IPS-15b (cell line): ENCODE results near the gene TCFL5.

ENCODE experiments used
- H3K27me3 ChIP-seq: one replicate; pipeline ENCODE4 v1.6.1; 2013; ENCODE audit warnings: low read length; ENCODE audit not compliant: control insufficient read depth, insufficient read depth
- H3K36me3 ChIP-seq: one replicate; pipeline ENCODE4 v1.6.1; 2013; ENCODE audit warnings: low read length; ENCODE audit not compliant: control insufficient read depth, insufficient read depth
- H3K4me1 ChIP-seq: one replicate; pipeline ENCODE4 v1.6.1; 2013; ENCODE audit warnings: mild to moderate bottlenecking, low read length; ENCODE audit not compliant: control insufficient read depth, insufficient read depth
- H3K4me3 ChIP-seq: one replicate; pipeline ENCODE4 v1.5.1; 2013; ENCODE audit warnings: low read depth, low read length
- H3K9ac ChIP-seq: one replicate; pipeline ENCODE4 v1.6.1; 2013; ENCODE audit warnings: low read depth, mild to moderate bottlenecking, low read length
- H3K9me3 ChIP-seq: one replicate; pipeline ENCODE4 v1.6.1; 2013; ENCODE audit warnings: mild to moderate bottlenecking, low read length; ENCODE audit not compliant: control insufficient read depth, insufficient read depth

The TCFL5 gene

DNA sequence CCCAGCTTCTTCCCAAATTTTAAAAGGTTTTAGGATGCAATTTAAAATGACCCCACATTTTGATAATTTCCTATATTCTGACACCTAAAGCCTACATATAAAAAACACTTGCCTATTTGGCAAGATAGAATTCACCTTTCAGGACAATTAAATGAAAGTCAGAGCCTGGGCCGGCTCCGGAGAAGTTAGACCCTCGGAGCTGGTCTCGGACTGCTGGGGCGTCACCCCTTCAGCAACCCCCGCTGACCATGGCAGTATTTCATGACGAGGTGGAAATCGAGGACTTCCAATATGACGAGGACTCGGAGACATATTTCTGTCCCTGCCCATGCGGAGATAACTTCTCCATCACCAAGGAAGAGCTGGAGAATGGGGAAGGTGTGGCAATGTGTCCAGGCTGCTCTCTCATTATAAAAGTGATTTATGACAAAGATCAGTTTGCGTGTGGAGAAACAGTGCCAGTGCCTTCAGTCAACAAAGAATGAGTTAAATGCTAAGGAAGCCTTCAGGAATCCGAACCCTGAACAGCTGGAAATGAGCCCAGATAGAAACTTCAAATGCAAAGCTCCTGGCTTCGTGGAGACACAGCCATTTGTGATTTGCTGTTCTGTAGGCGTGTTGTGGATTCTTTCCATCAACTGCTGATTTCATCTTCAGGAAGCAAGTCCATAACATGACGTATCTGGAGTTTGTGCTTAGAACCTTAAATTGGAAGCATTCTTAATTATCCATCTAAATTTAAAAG, 16.0 kb downstream of the TCFL5 start:
- H3K27me3 ChIP-seq: no peaks in the 10 kb centered on the region
- H3K9ac ChIP-seq: no peak overlapping the region
- H3K9me3 ChIP-seq: no peaks in the 10 kb centered on the region
- no peak overlapping the region for H3K4me3 ChIP-seq
- no peaks in the 10 kb centered on the region for H3K4me1 ChIP-seq
- peaks cover 4% of the 10 kb centered on the region for H3K36me3 ChIP-seq

DNA sequence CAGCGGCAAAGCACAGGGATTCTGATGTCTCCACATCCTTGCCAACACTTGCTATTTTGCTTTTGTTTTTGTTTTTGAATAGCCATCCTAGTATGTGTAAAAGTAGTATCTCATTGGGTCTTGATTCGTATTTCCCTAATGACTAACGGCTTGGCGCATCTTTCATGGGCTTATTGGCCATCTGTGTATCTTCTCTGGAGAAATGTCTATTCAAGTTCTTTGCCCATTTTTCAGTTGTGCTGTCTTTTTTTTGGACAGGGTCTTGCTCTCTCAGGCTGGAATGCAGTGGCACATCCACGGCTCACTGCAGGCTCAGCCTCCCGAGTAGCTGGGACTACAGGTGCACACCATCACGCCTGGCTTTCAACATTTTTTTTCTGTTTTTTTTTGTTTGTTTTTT, 17.4 kb downstream of the TCFL5 start:
- H3K36me3 ChIP-seq: peaks cover 10% of the 10 kb centered on the region
- H3K9me3 ChIP-seq: no peaks in the 10 kb centered on the region
- no peaks in the 10 kb centered on the region for H3K27me3 ChIP-seq
- H3K4me3 ChIP-seq: no peak overlapping the region
- H3K9ac ChIP-seq: no peak overlapping the region
- no peaks in the 10 kb centered on the region for H3K4me1 ChIP-seq

DNA sequence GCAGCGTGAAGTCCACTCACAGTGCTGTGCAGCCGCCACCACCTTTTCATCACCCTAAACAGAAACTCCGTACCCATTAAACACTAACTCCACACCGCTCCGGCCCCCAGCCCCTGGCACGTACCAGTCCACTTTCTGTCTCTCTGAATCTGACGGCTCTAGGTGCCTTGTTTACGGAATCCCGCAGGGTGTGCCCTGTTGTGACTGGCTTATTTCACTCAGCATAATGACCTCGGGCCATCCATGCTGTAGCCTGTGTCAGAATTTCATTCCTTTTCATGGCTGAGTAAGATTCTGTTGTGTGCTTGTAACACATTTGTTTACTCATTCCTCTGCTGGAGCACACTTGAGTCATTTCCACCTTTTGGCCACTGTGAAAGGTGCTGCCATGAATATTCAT, 18.0 kb downstream of the TCFL5 start:
- no peak overlapping the region for H3K4me3 ChIP-seq
- H3K4me1 ChIP-seq: no peaks in the 10 kb centered on the region
- no peak overlapping the region for H3K9ac ChIP-seq
- H3K9me3 ChIP-seq: no peaks in the 10 kb centered on the region
- H3K27me3 ChIP-seq: no peaks in the 10 kb centered on the region
- peaks cover 10% of the 10 kb centered on the region for H3K36me3 ChIP-seq

DNA sequence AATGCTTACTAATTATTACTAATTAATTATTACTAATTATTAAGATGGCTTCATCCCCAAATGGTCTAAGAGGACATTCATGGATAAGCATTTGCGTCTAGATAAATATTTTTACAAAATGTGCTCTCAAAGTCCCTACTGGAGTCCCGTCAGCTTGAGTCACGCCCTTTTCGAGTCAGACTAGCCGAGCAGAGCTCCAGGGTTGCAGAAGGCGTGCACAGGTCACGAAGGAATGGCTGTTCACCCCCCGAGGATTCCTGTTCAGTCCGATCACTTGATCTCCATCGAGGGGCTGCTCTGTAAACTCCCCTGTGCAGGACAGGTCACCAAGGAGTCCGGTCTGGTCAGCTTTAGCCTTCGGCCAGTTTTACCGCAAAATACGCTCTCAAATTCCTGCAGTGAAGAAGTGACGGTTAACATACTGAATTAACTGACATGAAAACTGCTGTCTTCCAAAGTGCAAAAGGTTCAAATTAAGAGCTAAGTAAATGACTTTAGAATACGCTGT, 19.9 kb downstream of the TCFL5 start:
- Histone ChIP-seq H3K4me1 (no peaks in the 10 kb centered on the region), H3K9ac (no peak overlapping the region), H3K27me3 (no peaks in the 10 kb centered on the region), H3K9me3 (no peaks in the 10 kb centered on the region), H3K36me3 (peaks cover 11% of the 10 kb centered on the region), H3K4me3 (no peak overlapping the region)

DNA sequence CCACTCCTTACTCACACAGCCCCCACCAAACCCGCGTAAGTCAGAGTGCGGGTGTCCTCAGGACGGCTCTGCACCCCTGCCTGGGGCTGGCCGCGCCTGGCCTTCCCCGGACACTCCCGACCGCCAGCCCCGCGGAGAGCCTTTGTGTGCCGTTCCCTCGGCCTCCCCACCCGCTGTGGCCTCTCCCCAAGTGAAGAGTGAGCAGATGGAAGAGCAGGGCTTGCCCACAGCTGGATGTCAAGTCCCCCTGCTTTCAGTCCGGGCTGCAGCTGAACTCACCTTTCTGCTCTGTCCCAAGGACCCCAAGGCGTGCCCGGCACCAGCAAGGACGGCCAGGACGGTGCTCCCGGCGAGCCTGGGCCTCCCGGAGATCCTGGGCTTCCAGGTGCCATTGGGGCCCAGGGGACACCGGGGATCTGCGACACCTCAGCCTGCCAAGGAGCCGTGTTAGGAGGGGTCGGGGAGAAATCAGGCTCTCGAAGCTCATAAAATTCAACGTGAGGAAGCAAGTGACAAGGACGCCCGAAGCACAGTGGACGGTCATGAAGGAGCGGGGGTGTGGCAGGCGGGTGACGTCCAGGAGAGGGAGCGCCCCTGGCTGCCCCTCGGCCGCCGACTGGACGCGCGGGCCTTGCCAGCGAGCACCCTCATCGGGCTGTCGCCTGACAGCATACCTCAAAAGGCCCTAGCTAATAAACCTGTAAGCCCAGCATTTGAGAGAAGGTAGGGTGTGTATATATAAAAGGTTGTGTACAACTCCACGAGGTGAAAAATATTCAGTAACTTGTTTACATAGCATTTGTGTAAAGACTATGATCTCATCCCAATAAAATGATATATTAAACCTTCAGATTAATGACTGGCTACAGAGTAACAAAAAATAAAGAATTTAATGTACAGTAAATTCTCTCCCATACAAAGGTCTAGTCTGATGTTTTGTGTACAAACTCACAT, 21.1 kb downstream of the TCFL5 start:
- Histone ChIP-seq H3K4me3 (no peak overlapping the region), H3K9ac (no peak overlapping the region), H3K27me3 (no peaks in the 10 kb centered on the region), H3K9me3 (no peaks in the 10 kb centered on the region), H3K4me1 (no peaks in the 10 kb centered on the region), H3K36me3 (peaks cover 15% of the 10 kb centered on the region)

DNA sequence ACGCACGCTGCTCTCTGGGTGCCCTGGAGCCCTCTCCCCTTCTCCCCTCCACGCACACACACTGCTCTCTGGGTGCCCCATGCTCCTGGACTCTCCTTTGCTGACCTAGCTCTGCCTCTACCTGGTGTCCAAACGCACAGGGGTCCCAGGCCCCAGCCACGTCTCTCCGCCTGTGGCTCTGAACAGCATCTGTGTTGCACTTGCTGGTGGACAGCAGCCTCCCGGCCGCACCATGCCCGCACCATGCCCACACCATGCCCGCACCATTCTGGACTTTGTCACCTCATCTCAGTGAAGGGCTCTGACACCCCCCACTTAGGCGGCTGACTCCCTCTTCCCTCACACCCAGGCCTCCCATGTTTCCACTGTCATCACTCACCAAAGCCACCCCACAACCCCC, 21.8 kb downstream of the TCFL5 start:
- H3K9ac ChIP-seq: no peak overlapping the region
- H3K9me3 ChIP-seq: no peaks in the 10 kb centered on the region
- peaks cover 15% of the 10 kb centered on the region for H3K36me3 ChIP-seq

DNA sequence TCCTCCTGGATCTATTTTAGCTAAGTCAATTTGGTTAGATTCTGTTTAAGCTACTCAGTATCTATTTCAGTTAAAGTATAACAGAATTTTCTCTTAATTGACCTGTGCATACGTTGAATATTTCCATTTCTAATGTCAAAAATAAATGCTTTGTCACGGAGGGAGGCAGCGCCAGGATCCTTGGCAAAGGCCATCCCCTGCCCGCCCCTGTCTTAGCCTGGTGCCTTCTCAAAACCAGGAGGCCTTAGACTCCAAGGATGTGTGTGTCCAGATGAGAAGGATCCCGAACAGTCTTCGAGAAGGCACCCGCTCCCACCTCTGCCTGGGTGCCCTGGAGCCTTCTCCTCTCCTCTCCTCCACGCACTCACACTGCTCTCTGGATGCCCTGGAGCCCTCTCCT, 22.4 kb downstream of the TCFL5 start:
- H3K9ac ChIP-seq: no peak overlapping the region

More for the DNA sequence above, 21.8 kb downstream of the TCFL5 start:
- H3K4me1 ChIP-seq: no peaks in the 10 kb centered on the region
- H3K27me3 ChIP-seq: no peaks in the 10 kb centered on the region
- no peak overlapping the region for H3K4me3 ChIP-seq

DNA sequence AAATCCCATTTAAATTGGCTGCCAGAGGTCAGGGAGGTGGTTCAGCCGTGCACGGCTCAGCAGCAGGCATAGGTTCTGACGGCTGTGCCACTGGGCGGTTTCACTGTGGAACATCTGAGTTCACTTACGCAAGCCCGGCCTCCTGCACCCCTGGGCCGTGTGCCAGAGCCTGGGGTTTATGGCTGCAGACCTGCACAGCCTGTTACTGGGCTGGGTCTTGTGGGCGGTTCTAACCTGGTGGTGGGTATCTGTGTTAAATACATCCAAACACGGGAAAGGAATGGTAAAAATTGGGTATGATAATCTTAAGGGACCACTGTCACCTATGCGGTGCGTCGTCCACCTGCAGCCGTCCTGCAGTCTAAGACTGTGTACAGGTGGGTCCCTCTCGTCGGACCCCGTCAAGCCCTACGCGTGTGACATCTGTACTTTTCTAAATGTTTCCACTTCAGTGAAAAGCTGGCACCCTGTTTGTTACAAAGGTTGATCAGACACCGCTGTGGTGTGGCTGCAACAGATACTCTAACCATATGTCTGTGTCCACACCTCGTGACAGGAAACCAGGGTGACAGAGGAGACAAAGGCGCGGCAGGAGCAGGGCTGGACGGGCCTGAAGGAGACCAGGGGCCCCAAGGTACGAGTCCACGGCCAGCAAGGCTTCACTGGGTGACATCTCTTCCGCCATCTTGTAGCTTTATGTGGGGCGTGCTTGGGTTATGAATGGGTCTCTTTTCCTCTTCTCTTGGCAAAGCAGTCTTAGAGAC, 23.3 kb downstream of the TCFL5 start:
- Histone ChIP-seq H3K9me3 (no peaks in the 10 kb centered on the region), H3K9ac (no peak overlapping the region), H3K4me3 (no peak overlapping the region), H3K27me3 (no peaks in the 10 kb centered on the region), H3K4me1 (no peaks in the 10 kb centered on the region), H3K36me3 (peaks cover 15% of the 10 kb centered on the region)

More for the DNA sequence above, 22.4 kb downstream of the TCFL5 start:
- H3K4me3 ChIP-seq: no peak overlapping the region
- peaks cover 15% of the 10 kb centered on the region for H3K36me3 ChIP-seq
- no peaks in the 10 kb centered on the region for H3K4me1 ChIP-seq
- no peaks in the 10 kb centered on the region for H3K9me3 ChIP-seq
- H3K27me3 ChIP-seq: no peaks in the 10 kb centered on the region

DNA sequence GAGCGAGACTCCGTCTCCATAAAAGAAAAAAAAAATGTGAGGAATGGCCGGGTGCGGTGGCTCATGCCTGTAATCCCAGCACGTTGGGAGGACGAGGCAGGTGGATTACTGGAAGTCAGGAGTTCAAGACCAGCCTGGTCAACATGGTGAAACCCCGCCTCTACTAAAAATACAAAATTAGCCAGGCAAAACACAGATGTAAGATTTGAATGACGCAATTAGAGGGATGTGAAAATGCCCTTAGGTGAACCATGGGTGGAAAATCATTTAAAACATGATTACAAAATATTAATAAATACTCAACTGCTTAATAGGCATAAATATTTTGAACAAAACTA, 23.9 kb downstream of the TCFL5 start:
- H3K9me3 ChIP-seq: no peaks in the 10 kb centered on the region
- H3K4me1 ChIP-seq: peaks cover 2% of the 10 kb centered on the region
- H3K36me3 ChIP-seq: peaks cover 15% of the 10 kb centered on the region
- no peak overlapping the region for H3K4me3 ChIP-seq
- no peak overlapping the region for H3K9ac ChIP-seq
- H3K27me3 ChIP-seq: no peaks in the 10 kb centered on the region

DNA sequence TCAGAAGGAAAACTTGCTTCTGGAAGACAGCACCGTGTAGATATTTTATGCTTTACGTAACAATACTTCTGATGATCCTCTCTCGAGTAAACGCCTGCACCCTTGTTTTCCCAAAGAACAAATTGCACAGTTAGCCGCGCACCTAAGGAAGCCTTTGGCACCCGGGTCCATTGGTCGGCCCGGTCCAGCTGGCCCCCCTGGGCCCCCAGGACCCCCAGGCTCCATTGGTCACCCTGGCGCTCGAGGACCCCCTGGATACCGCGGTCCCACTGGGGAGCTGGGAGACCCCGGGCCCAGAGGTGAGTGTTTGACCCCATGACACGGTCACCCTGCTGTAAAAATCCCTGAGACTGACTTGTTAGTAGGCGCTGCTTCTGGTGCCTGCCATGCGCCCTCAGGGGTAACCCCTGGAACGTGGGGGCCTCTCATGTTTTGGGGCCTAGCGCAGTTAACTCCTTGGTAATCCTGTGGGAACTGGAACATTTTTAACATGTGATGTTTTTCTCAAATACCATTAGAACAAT, 24.6 kb downstream of the TCFL5 start:
- Histone ChIP-seq H3K36me3 (peaks cover 15% of the 10 kb centered on the region), H3K27me3 (no peaks in the 10 kb centered on the region), H3K4me1 (peaks cover 6% of the 10 kb centered on the region), H3K4me3 (no peak overlapping the region), H3K9me3 (no peaks in the 10 kb centered on the region), H3K9ac (no peak overlapping the region)
